ENCODE results near the gene TRMT10B.

- TF ChIP-seq POLR2A (IDR thresholded peaks at IDR 0.05; ENCODE audit: extremely low read depth, insufficient read length) (no peak), CTCF (IDR thresholded peaks at IDR 0.05; ENCODE audit: low read depth, low read length) (no peak), MAX (IDR thresholded peaks at IDR 0.05; ENCODE audit: low read depth, low read length) (no peak), MYC (IDR thresholded peaks at IDR 0.05; ENCODE audit: low read depth, low read length) (no peak)
Measured at GRCh38 chr9:37715991-37716505, 37.6 kb upstream of the TRMT10B start.

All from NB4 (cell line).